Measurements from ENCODE around the gene IL16. TPM values are rescaled to one million over a fixed set of nuclear protein-coding genes. Genes with fewer than 3 reads are reported as not detected.
"Not testable (repeated sequence)": the region's sequence is repeated elsewhere in the genome, so short reads cannot be mapped to it uniquely, and the experiment has no call there.

The IL16 gene
- 21.8 TPM for total RNA-seq
- long read RNA-seq, partial matches to known transcripts = 19 of 35 reads
- long read RNA-seq, other reads (novel, unspliced or antisense) = 13 of 35 reads

GRCh38 chr15:81196576-81197254 is at the start of gene IL16:
TSS of gene IL16 (plus strand) at chr15:81196879. CDS start at chr15:81225400, 28,521 bp downstream.
- no peak for DNase-seq (ENCODE audit: low spot score)

GRCh38 chr15:81151389-81151788 is 45.3 kb upstream of the IL16 start:
- DNase-seq (ENCODE audit: low spot score) = no peak

GRCh38 chr15:81152339-81152738 is 44.3 kb upstream of the IL16 start:
- DNase-seq (ENCODE audit: low spot score) = no peak

- DNase-seq (ENCODE audit: low spot score) = no peak
These were observed 43.9 kb upstream of the IL16 start for GRCh38 chr15:81152799-81153198.

- DNase-seq (ENCODE audit: low spot score) = no peak
These were observed 41.1 kb upstream of the IL16 start for GRCh38 chr15:81155375-81156218.

- DNase-seq (ENCODE audit: low spot score) = no peak
These were observed 40.4 kb upstream of the IL16 start for GRCh38 chr15:81156324-81156723.

- no peak for DNase-seq (ENCODE audit: low spot score)
These were observed 39.3 kb upstream of the IL16 start for GRCh38 chr15:81157195-81157938.

GRCh38 chr15:81157939-81158223 is 38.8 kb upstream of the IL16 start:
- no peak for DNase-seq (ENCODE audit: low spot score)

GRCh38 chr15:81158561-81158960 is 38.1 kb upstream of the IL16 start:
- DNase-seq (ENCODE audit: low spot score) = not testable (repeated sequence)

- DNase-seq (ENCODE audit: low spot score) = no peak
These were observed 36.1 kb upstream of the IL16 start for GRCh38 chr15:81160312-81161159.

- no peak for DNase-seq (ENCODE audit: low spot score)
These were observed 35.5 kb upstream of the IL16 start for GRCh38 chr15:81161160-81161673.

GRCh38 chr15:81161851-81162250 is 34.8 kb upstream of the IL16 start:
- DNase-seq (ENCODE audit: low spot score) = no peak

GRCh38 chr15:81163961-81164800 is 32.5 kb upstream of the IL16 start:
- DNase-seq (ENCODE audit: low spot score) = no peak

- no peak for DNase-seq (ENCODE audit: low spot score)
These were observed 31.1 kb upstream of the IL16 start for GRCh38 chr15:81165535-81165934.

- no peak for DNase-seq (ENCODE audit: low spot score)
These were observed 29.9 kb upstream of the IL16 start for GRCh38 chr15:81166636-81167305.

- DNase-seq (ENCODE audit: low spot score) = no peak
These were observed 28.6 kb upstream of the IL16 start for GRCh38 chr15:81168131-81168526.

GRCh38 chr15:81168644-81169043 is 28.0 kb upstream of the IL16 start:
- DNase-seq (ENCODE audit: low spot score) = no peak

GRCh38 chr15:81170511-81170910 is 26.2 kb upstream of the IL16 start:
- no peak for DNase-seq (ENCODE audit: low spot score)

- no peak for DNase-seq (ENCODE audit: low spot score)
These were observed 25.4 kb upstream of the IL16 start for GRCh38 chr15:81171286-81171685.
